Neural cell (in vitro differentiated cells): ENCODE measurements around the gene MSANTD3. TPM values are rescaled to one million over a fixed set of nuclear protein-coding genes. Genes with fewer than 3 reads are reported as not detected.

Source experiments
- H2AFZ ChIP-seq: fragments of 200-600, 300-800 bp; sonication (generic), shearing (Covaris generic); 2 replicates; pipeline ENCODE4 v1.6.0; 2014; ENCODE audit warnings: low read depth, mild to moderate bottlenecking, antibody characterized with exemption, low read length, moderate library complexity
- H3F3A ChIP-seq: fragments of 200-600 bp; shearing (Covaris generic); 2 replicates; pipeline ENCODE4 v1.6.1; 2016; ENCODE audit warnings: mild to moderate bottlenecking, moderate library complexity, mixed read lengths, antibody characterized with exemption, low read length; ENCODE audit not compliant: insufficient read depth, poor library complexity, severe bottlenecking
- H3K27ac ChIP-seq: fragments of 200-600, 300-800 bp; sonication (generic), shearing (Covaris generic); 2 replicates; pipeline ENCODE4 v1.5.1; 2014; ENCODE audit warnings: mild to moderate bottlenecking, low read length, moderate library complexity
- H3K27me3 ChIP-seq: fragments of 300-800, 200-600 bp; sonication (generic), shearing (Covaris generic); 2 replicates; pipeline ENCODE4 v1.6.0; 2014; ENCODE audit warnings: mild to moderate bottlenecking, low read depth, low read length, moderate library complexity; ENCODE audit not compliant: insufficient read depth
- H3K36me3 ChIP-seq: fragments of 300-800, 200-600 bp; sonication (generic), shearing (Covaris generic); 2 replicates; pipeline ENCODE4 v1.5.1; 2014; ENCODE audit warnings: mild to moderate bottlenecking, antibody characterized with exemption, low read length, moderate library complexity; ENCODE audit not compliant: insufficient read depth
- H3K4me2 ChIP-seq: fragments of 300-800, 200-600 bp; sonication (generic), shearing (Covaris generic); 2 replicates; pipeline ENCODE4 v1.6.0; 2014; ENCODE audit warnings: mild to moderate bottlenecking, low read length
- H3K4me3 ChIP-seq: fragments of 300-800, 200-600 bp; sonication (generic), shearing (Covaris generic); 2 replicates; pipeline ENCODE4 v1.5.1; 2014; ENCODE audit warnings: mild to moderate bottlenecking, low read length, moderate library complexity
- H3K79me2 ChIP-seq: fragments of 200-600 bp; shearing (Covaris generic); replicated peaks from 2 replicates; pipeline ENCODE4 v1.6.0; 2014; ENCODE audit warnings: mild to moderate bottlenecking, low read length, moderate library complexity; ENCODE audit not compliant: insufficient read depth
- H3K9ac ChIP-seq: fragments of 300-800, 200-600 bp; sonication (generic), shearing (Covaris generic); 2 replicates; pipeline ENCODE4 v1.6.1; 2016; ENCODE audit warnings: mild to moderate bottlenecking, low read length, mixed read lengths
- H3K9me2 ChIP-seq: fragments of 200-600 bp; shearing (Covaris generic); 2 replicates; pipeline ENCODE4 v1.6.1; 2016; ENCODE audit warnings: mild to moderate bottlenecking, low read length, mixed read lengths; ENCODE audit not compliant: insufficient read depth
- H3K9me3 ChIP-seq: fragments of 200-600, 300-800 bp; sonication (generic), shearing (Covaris generic); 2 replicates; pipeline ENCODE4 v1.6.1; 2016; ENCODE audit warnings: mild to moderate bottlenecking, mixed run types, low read length, moderate library complexity, mixed read lengths
- H4K20me1 ChIP-seq: fragments of 200-600 bp; shearing (Covaris generic); 2 replicates; pipeline ENCODE4 v1.6.1; 2016; ENCODE audit warnings: mild to moderate bottlenecking, mixed run types; ENCODE audit not compliant: insufficient read depth
- CTCF ChIP-seq: fragments of 450-650 bp; IDR thresholded peaks from 2 replicates; pipeline ENCODE4 v1.5.1; 2014; ENCODE audit warnings: antibody characterized with exemption, mild to moderate bottlenecking, moderate library complexity; ENCODE audit not compliant: poor library complexity, severe bottlenecking
- EP300 ChIP-seq: fragments of 450-650 bp; conservative IDR thresholded peaks from 2 replicates; pipeline ENCODE4 v1.6.1; 2014; ENCODE audit warnings: antibody characterized with exemption, mild to moderate bottlenecking, moderate library complexity; ENCODE audit not compliant: poor library complexity, severe bottlenecking
- EZH2 ChIP-seq: fragments of 200-600, 300-800 bp; shearing (Covaris generic), sonication (generic); IDR thresholded peaks from 2 replicates; pipeline ENCODE4 v1.6.1; 2014; ENCODE audit warnings: antibody characterized with exemption, low read length, borderline replicate concordance, mild to moderate bottlenecking; ENCODE audit not compliant: insufficient read depth, poor library complexity, severe bottlenecking
- MXI1 ChIP-seq: fragments of 450-650 bp; conservative IDR thresholded peaks from 2 replicates; pipeline ENCODE4 v1.6.1; 2014; ENCODE audit warnings: antibody characterized with exemption, mild to moderate bottlenecking; ENCODE audit not compliant: poor library complexity, severe bottlenecking
- POLR2AphosphoS5 ChIP-seq: IDR thresholded peaks from 2 replicates; pipeline ENCODE4 v1.6.1; 2012
- RAD21 ChIP-seq: fragments of 450-650 bp; conservative IDR thresholded peaks from 2 replicates; pipeline ENCODE4 v1.6.1; 2014; ENCODE audit warnings: antibody characterized with exemption, mild to moderate bottlenecking, moderate library complexity
- REST ChIP-seq: IDR thresholded peaks from 2 replicates; pipeline ENCODE4 v1.6.1; 2012; ENCODE audit warnings: borderline replicate concordance
- SMC3 ChIP-seq: fragments of 450-650 bp; conservative IDR thresholded peaks from 2 replicates; pipeline ENCODE4 v1.6.1; 2014; ENCODE audit warnings: antibody characterized with exemption, mild to moderate bottlenecking, moderate library complexity; ENCODE audit not compliant: poor library complexity
- TAF1 ChIP-seq: IDR thresholded peaks from 2 replicates; pipeline ENCODE4 v1.6.1; 2012; ENCODE audit warnings: low read depth
- polyA plus RNA-seq: library from polyadenylated mRNA; depleted of rRNA; stranded (reverse); fragments of >200 nt; gene quantifications from 2 replicates; pipeline ENCODE4 v1.2.3, GENCODE V29; 2014

MSANTD3 gene
- polyA plus RNA-seq, 1 donor from 2014 or later: 82.6 TPM

- Histone ChIP-seq H3K4me3 (no peak overlapping the region), H4K20me1 (no peaks in the 10 kb centered on the region), H3K4me2 (no peak overlapping the region), H3K79me2 (no peaks in the 10 kb centered on the region), H3K27me3 (no peaks in the 10 kb centered on the region), H2AFZ (no peak overlapping the region), H3K9me2 (no peaks in the 10 kb centered on the region), H3K36me3 (no peaks in the 10 kb centered on the region), H3F3A (no peaks in the 10 kb centered on the region), H3K9ac (no peak overlapping the region), H3K27ac (no peak overlapping the region), H3K9me3 (no peaks in the 10 kb centered on the region)
- no peak for TF ChIP-seq RAD21
- TF ChIP-seq EP300: no peak
- TF ChIP-seq CTCF: no peak
- no peak for TF ChIP-seq POLR2AphosphoS5
- no peak for TF ChIP-seq SMC3
- TF ChIP-seq MXI1: no peak
- no peak for TF ChIP-seq REST
- TF ChIP-seq TAF1: no peak
- no peak for TF ChIP-seq EZH2
These were observed 25.9 kb upstream of the MSANTD3 start for GRCh38 chr9:100401042-100401441.

- H3K4me2 ChIP-seq: no peak overlapping the region
- H2AFZ ChIP-seq: no peak overlapping the region
- H3K36me3 ChIP-seq: no peaks in the 10 kb centered on the region
- TF ChIP-seq MXI1 (no peak), TAF1 (no peak), EP300 (no peak), RAD21 (no peak), EZH2 (no peak), REST (no peak), POLR2AphosphoS5 (no peak), SMC3 (no peak), CTCF (no peak)
- no peak overlapping the region for H3K9ac ChIP-seq
- no peaks in the 10 kb centered on the region for H3F3A ChIP-seq
- no peaks in the 10 kb centered on the region for H3K27me3 ChIP-seq
- H3K27ac ChIP-seq: no peak overlapping the region
- H3K4me3 ChIP-seq: no peak overlapping the region
- no peaks in the 10 kb centered on the region for H4K20me1 ChIP-seq
- H3K9me2 ChIP-seq: no peaks in the 10 kb centered on the region
- H3K9me3 ChIP-seq: no peaks in the 10 kb centered on the region
- H3K79me2 ChIP-seq: no peaks in the 10 kb centered on the region
These were observed 20.0 kb upstream of the MSANTD3 start for GRCh38 chr9:100406962-100407361.
